Fibroblast of upper back skin (primary cell): ENCODE results near the gene HMCN2.
A peak's percentile ranks its signal among the peaks of the same experiment; 100 is the strongest.

Experiments
- DNase-seq: peaks from one replicate; pipeline ENCODE4 v3.0.0-alpha.2; 2013

Gene HMCN2

GRCh38 chr9:130477564-130477963, 212.0 kb downstream of the HMCN2 start:
- DNase-seq = no peak

- no peak for DNase-seq
Observed at GRCh38 chr9:130478152-130478551, 212.6 kb downstream of the HMCN2 start.

DNA sequence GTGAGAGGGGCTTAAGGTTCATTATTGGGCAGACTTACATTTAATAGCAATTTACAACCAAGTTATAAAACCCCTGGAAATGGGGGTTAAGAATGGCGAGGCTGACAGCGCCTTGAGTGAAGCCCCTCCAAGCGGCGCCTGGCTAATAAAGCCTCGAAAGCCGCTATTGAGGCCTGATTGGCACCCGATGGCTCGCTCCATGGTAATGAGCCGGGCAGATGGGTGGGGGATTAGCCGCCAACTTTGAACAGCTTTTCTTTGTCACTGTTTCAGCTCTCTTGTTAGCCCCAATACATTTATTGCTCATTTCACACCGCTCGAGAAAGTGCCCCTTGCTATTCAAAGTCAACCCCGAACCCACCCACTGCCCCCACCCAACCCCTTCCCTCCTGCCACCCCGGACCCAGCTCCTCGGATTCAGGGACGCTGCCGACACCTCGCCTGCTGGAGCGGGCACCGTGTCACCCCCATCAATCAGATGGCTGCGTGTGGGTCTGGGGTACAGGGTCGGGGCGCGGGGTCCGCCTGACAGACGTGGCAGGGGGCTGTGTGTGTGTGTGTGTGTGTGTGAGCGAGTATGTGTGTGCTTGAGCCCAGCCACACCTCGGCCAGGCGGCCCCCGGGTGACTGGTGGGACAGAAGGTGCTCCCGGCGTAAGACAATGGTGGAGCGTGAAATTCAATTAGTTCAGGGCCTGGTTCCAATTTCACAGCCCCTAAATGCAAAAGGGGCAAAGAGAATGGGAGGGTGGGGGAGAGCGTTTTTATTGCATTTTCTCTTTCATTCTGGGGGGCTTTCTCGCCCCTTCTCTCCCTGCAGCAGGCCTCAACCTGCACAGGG, 213.4 kb downstream of the HMCN2 start:
- no peak for DNase-seq

DNA sequence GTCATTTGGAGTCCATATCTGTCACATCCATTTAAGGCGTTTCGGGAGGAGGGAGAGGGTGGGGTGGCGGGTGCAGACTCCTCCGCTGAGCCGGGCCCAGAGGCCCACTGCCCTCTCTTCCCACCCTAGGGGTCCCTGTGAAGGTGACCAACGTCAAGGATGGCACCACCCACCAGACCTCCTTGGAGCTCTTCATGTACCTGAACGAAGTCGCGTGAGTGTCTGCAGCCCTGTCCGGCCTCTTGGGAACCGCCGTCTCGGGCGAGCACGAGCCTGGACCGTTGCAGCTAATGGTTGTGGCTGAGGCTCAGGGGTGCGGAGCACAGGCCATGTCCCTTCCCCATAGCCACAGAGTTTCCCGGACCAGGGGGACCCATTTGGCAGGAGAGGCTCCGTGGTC, 214.0 kb downstream of the HMCN2 start:
- DNase-seq = no peak

DNA sequence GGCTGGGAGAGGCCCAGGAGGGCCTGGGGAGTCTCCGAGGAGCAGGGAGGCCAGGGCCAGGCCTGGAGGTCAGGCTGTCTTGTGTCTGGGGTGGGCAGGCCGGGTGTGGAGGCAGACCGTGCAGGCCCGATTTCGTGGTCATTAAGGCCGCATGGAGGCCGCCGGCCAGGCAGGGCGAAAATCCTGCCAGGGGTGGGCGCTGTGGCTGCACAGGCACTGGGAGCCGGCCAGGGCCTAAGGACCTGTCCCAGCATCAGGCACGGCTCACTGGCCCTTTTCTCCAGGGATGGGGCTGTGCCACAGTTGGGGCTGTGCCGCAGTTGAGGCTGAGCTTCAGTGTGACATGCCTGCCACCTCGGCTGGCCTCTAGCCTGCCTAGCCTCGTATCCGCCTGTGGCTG, 215.1 kb downstream of the HMCN2 start:
- no peak for DNase-seq

- DNase-seq = peak; percentile 14
Observed at GRCh38 chr9:130482463-130482862, 216.9 kb downstream of the HMCN2 start.

GRCh38 chr9:130483371-130483971, 217.9 kb downstream of the HMCN2 start:
- DNase-seq = no peak
